Femur (tissue), 1 donor: ENCODE results near the gene YES1.
"Not testable (repeated sequence)": the region's sequence is repeated elsewhere in the genome, so short reads cannot be mapped to it uniquely, and the experiment has no call there.

Experiments
- DNase-seq: peaks from one replicate; pipeline ENCODE4 v3.0.0-alpha.2; 2017

Gene YES1

GRCh38 chr18:778194-778927 is 33.7 kb downstream of the YES1 start:
- DNase-seq = no peak

GRCh38 chr18:777021-777420 is 35.0 kb downstream of the YES1 start:
- DNase-seq = no peak

DNA sequence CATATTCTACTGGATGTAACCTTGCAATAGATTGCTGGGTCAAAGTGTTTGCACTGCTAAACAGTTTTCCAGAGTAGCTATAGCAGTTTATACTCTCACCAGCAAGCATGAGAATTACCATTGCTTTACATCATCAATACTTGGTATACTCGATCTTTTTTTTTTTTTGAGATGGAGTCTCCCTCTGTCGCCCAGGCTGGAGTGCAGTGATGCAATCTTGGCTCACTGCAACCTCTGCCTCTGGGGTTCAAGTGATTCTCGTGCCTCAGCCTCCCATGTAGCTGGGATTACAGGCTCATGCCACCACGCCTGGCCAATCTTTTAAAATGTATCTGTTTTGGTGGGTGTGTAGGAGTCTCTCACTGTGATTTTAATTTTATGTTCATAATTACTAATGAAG is 36.0 kb downstream of the YES1 start:
- DNase-seq = not testable (repeated sequence)

DNA sequence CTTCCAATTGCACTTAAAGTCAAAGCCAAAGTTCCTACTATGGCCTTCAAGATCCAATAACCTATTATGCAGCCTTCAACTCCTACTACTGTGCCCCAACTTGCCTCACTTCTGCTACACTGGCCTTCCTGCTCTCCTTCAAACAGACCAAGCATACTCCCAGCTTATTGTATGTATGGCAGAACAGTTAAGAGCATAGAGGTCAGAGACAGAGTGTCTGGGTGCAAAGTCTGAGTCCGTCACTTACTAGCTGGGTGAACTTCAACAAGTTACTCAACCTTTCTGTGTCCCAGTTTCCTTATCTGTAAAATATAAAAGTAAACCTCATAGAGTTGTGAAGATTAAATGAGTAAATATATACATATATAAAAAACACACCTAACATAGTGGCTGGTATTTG is 37.2 kb downstream of the YES1 start:
- DNase-seq = no peak

GRCh38 chr18:773980-774624 is 37.9 kb downstream of the YES1 start:
- no peak for DNase-seq

GRCh38 chr18:770583-770961 is 41.5 kb downstream of the YES1 start:
- DNase-seq = no peak

DNA sequence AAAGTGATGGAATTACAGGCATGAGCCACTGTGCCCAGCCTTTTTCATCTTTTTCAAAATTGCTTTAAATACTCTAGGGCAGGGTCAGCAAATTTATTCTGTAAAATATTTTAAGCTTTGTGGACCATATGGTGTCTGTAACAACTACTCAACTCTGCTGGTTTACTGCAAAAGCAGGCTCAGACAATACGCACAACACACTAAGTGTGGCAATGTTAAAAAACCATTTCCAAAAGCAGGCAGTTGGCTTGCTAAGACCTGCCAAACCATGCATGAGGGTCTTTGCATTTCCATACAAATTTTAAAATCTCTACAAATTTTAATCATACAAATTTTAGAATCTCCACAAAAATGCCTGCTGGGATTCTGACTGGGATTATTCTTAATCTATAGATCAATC is 44.1 kb downstream of the YES1 start:
- no peak for DNase-seq

- no peak for DNase-seq
Observed at GRCh38 chr18:767084-767882, 44.8 kb downstream of the YES1 start.

DNA sequence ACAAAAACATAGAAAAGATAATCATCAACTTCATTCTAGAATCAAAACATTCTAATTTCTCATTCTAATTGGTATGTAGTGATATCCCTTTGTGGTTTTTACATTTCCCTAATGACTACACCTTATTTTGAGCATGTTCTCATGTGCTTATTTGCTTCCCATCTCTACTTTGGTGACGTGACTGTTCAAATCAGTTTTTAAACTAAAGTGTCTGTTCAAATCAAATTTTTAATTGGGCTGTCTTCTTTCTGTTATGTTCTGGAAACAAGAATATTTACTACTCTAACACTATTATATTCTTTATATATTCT is 45.5 kb downstream of the YES1 start:
- no peak for DNase-seq

- DNase-seq = no peak
Observed at GRCh38 chr18:765764-766549, 46.1 kb downstream of the YES1 start.

GRCh38 chr18:759864-760263 is 52.2 kb downstream of the YES1 start:
- not testable (repeated sequence) for DNase-seq

DNA sequence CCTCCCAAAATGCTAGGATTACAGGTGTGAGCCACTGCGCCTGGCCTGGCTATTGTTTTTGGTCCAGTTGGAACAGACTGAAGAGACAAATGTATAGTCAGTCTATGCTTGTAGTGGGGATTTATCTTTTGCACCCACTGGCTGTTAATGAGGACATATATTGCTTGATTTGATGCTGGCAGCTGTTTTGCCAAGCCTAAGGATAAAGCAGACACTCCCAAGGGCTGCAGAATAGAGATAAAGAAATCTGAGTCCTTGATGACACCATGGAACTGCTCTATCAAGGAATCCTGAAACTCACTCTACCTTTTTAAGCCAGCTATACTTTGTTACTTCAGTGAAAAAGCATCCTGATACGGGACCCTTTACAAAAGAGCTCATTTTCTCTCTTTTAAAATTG is 56.5 kb downstream of the YES1 start:
- no peak for DNase-seq

GRCh38 chr18:754656-755055 is 57.4 kb downstream of the YES1 start:
- no peak for DNase-seq

DNA sequence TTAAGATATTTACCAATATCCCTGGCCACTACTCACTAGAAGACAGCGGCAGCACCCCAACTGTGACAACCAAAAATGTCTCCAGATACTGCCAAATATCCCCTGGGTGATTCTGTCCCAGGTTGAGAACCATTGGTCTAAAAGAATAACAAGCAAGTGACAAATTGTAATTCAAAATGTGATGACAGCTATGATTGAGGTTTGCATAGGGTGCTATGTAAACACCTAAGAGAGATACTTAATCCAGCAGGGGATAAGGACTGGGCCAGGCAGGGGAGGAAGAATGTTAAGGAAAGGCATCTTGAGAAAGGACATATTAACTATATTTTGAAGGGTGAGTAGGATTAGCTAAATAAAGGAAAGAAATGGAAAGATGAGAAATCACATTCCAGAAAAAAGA is 61.6 kb downstream of the YES1 start:
- no peak for DNase-seq

DNA sequence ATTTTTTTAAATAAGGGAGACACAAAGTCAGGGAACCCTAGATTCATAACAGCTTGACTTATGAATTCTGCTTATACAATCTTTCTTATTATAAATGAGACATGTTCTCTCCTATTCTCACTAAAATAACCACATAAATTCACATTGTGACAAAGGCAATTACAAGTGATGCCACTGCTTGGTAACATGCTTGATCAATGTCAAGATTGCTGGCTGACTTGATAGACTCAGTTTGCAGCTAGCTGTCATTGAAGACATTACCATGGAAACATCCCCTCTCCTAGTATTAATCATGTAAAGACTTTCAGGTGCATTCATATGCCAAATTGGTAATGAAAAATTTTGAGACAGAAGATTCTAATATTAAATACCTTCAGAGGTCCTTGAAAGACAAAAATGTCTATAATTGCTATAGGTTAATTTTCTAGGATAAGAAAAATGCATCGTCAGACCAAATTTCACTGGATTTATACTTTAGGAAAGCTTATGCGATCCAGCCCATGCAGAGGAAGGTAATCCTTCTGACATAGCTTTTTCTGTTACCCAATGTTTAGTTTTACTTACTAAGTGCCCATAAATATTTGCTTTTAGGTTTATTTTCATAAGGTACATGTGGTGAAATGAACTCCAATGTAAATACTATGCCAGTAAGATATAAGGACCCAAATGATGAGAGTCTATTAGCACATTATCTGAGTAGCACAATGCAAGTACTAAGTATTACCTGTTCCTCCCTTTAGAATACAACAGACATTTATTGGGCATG is 67.0 kb downstream of the YES1 start:
- DNase-seq = no peak

GRCh38 chr18:741931-742512 is 70.0 kb downstream of the YES1 start:
- DNase-seq = no peak

GRCh38 chr18:732371-732770 is 79.7 kb downstream of the YES1 start:
- DNase-seq = no peak

- DNase-seq = no peak
Observed at GRCh38 chr18:731185-731584, 80.9 kb downstream of the YES1 start.

DNA sequence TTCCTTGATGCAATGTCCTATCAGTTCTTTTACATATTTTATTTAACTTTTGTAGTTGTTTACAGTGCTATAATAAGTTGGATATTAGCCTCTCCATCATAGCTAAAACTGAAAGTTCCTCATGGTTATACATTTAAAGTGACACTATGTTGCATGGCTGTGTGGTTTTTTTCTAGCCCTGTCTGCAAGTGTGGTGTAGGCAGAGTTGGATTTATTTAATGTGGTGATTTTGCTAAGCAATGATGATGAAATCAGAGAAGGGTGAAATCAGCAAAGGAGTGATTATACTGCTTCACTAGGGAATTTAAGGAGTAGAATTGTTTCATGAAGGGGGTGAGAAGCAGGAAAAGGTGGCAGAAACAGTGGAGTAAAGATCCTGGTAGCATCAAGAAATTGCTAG is 81.3 kb downstream of the YES1 start:
- no peak for DNase-seq

- not testable (repeated sequence) for DNase-seq
Observed at GRCh38 chr18:730120-730519, 81.9 kb downstream of the YES1 start.

DNA sequence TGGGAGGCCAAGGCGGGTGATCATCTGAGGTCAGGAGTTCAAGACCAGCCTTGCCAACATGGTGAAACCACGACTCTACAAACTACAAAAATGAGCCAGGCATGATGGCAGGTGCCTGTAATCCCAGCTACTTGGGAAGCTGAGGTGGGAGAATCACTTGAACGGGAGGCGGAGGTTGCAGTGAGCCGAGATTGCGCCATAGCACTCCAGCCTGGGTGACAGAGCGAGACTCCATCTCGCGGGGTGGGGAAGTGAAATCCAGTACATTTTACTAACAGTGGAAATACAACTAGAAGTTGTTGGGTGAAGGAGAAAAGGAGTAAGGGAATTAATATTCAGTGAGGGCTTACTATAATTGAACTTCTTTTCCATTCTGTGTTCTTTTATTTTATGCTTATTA is 86.4 kb downstream of the YES1 start:
- no peak for DNase-seq

DNA sequence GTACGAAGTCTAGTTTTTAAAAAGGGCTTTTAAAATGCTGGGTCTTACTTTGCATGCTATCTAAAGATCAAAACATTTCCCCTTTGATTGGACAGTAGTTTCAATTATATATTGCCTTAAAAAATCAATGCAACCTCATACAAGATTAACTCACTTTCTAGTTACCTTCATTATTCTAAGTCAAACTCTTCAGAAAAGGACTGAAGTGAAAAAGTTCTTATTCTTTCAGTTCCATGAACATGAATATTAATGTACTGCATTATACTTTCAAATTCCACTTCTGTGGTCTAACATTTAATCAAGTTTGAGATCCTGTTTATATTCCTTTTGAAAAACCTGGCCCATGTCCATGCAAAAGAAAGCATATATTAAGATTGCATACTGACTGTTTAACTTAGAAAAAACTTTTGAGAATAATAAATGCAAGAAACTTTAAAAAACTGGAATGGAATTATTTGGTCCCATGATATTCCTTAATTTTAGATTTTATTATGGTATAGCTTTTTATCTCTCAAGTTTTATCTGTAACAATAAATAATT is 88.4 kb downstream of the YES1 start:
- no peak for DNase-seq
